ENCODE measurements around the gene UBE2G1.

The UBE2G1 gene, protein sequence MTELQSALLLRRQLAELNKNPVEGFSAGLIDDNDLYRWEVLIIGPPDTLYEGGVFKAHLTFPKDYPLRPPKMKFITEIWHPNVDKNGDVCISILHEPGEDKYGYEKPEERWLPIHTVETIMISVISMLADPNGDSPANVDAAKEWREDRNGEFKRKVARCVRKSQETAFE

DNA sequence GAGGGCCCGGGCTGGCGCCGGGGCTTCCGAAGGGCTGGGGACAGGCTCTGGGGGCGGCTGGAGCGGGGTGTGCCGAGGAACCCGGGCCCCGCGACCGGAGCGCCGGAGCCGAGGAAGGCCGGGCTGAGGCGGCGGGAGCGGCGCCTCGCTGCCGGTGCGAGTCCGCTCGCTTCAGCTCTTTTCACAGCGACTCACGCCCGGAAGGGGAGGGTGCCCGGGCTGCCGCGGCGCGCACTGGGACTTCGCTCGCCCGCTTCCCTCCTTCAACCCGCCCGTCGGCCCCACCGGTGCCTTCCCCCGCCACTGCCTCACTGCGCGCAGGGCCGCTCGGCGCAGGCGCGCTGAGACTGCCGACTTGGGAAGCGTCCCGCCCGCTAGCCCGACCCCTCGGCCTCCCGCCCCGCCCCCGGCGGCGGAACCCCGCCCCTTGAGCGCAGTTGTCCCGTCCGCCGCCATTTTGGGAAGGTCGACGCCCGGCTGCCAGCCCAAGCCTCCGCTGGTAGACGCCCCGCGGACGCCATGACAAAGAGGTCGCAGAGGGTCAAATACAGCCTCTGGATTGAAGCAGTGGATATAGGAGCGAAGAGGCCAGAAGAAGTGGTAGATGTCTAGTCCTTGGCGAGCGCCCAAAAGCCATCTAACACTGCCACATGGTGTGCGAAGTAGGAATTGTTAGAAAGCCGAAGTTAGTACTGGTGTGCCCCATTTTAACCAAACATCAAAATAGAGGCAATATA, at the start of gene UBE2G1:
Gene UBE2G1, minus strand, starts transcription at position 349 of the 737 bp plus-strand sequence. CDS start 359 bp downstream, outside the sequence.
- Histone ChIP-seq H3K4me3 (ENCODE audit: low read length) (peak within 1 kb of the TSS; percentile 99), H2AFZ (ENCODE audit: low read length) (peak within 1 kb of the TSS; percentile 46), H3K27me3 (replicated peaks; ENCODE audit: insufficient read depth, low read length) (no peaks in the 10 kb centered on the region), H3K36me3 (replicated peaks; ENCODE audit: insufficient read depth, low read length) (peaks cover 4% of the 10 kb centered on the region; the same call in 1 of the 2 replicates), H3K27ac (ENCODE audit: low read length) (peak within 1 kb of the TSS; percentile 95), H3K9me2 (replicated peaks; ENCODE audit: insufficient read depth, low read length) (no peaks in the 10 kb centered on the region), H3K9me3 (replicated peaks; ENCODE audit: insufficient read depth, low read length) (no peaks in the 10 kb centered on the region), H3K9ac (ENCODE audit: low read length) (peak within 1 kb of the TSS; percentile 99), H3K4me2 (ENCODE audit: low read depth, low read length) (peak within 1 kb of the TSS; percentile 96), H3F3A (ENCODE audit: insufficient read depth, low read length) (peaks cover 18% of the 10 kb centered on the region), H3K4me1 (ENCODE audit: low read length) (peaks cover 21% of the 10 kb centered on the region), H4K20me1 (ENCODE audit: insufficient read depth, low read length) (peaks cover 27% of the 10 kb centered on the region), H3K79me2 (ENCODE audit: low read length) (peaks cover 49% of the 10 kb centered on the region)
- DNase-seq: peak; percentile 98
- TF ChIP-seq EZH2phosphoT487 (IDR thresholded peaks at IDR 0.05; ENCODE audit: low read length): no peak
- no peak for TF ChIP-seq EZH2 (optimal IDR thresholded peaks at IDR 0.05; ENCODE audit: low read depth, low read length)
- TF ChIP-seq, protein P1, sequence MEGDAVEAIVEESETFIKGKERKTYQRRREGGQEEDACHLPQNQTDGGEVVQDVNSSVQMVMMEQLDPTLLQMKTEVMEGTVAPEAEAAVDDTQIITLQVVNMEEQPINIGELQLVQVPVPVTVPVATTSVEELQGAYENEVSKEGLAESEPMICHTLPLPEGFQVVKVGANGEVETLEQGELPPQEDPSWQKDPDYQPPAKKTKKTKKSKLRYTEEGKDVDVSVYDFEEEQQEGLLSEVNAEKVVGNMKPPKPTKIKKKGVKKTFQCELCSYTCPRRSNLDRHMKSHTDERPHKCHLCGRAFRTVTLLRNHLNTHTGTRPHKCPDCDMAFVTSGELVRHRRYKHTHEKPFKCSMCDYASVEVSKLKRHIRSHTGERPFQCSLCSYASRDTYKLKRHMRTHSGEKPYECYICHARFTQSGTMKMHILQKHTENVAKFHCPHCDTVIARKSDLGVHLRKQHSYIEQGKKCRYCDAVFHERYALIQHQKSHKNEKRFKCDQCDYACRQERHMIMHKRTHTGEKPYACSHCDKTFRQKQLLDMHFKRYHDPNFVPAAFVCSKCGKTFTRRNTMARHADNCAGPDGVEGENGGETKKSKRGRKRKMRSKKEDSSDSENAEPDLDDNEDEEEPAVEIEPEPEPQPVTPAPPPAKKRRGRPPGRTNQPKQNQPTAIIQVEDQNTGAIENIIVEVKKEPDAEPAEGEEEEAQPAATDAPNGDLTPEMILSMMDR (IDR thresholded peaks at IDR 0.05; ENCODE audit: low read length): peak; percentile 37

DNA sequence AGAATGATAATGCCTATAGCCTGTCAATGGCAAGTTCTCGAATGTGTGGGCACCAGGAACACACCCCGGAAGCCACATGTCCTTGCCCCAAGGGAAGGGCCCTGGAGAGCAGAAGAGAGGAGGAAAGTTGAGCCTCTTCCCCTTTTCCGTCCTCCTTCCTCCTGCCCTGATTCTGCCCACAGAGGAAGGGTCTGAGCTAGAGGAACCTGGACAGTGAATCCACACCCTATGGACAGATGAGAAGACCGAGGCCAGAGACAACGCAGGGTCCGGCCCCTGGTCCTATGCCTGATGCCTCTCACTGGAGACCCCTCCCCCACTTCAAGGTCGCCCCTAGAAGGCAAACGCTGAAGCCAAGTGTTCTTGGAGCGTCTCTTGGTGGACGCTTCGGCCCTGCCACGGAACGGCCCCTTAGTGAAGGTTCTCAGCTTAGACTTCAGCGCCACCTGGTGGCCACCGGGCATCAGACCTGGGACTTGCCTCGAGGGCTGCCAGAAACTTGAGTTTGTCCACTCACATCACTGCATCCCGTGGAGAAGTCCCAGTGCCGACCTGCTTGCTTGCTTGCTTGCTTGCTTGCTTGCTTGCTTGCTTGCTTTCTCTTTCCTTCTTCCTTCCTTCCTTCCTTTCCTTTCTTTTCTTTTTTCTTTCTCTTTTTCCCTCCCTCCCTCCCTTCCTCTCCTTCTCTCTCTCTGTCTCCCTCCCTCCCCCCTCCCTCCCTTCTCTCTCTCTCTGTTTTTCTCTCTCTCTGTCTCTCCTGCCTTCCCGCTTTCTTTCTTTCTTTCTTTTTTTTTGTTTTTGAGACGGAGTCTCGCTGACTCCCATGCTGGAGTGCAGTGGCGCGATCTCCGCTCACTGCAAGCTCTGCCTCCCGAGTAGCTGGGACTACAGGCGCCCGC, 46.7 kb upstream of the UBE2G1 start:
- Histone ChIP-seq H3K36me3 (replicated peaks; ENCODE audit: insufficient read depth, low read length) (no peaks in the 10 kb centered on the region), H3K4me2 (ENCODE audit: low read depth, low read length) (peak overlapping the region; percentile 53; the same call in 1 of the 2 replicates)

DNA sequence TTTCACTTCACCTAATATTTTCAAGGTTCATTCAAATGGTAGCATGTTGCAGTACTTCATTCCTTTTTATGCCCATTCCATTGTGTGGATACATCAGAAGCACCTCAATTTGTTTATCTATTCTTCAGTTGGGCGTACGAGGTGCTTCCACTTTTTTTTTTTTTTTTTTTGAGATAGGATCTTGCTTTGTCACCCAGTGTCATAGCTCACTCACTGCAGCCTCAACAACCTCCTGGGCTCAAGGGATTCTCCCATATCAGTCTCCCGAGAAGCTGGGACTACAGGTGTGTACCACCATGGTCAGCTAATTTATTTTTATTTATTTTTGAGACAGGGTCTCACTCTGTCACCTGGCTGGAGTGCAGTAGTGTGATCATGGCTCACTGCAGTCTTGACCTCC, 44.7 kb upstream of the UBE2G1 start:
- H3K27me3 ChIP-seq (replicated peaks; ENCODE audit: insufficient read depth, low read length): no peaks in the 10 kb centered on the region

More for the DNA sequence above, 46.7 kb upstream of the UBE2G1 start:
- no peaks in the 10 kb centered on the region for H3K9me2 ChIP-seq (replicated peaks; ENCODE audit: insufficient read depth, low read length)
- H3K79me2 ChIP-seq (ENCODE audit: low read length): no peaks in the 10 kb centered on the region
- no peaks in the 10 kb centered on the region for H3K9me3 ChIP-seq (replicated peaks; ENCODE audit: insufficient read depth, low read length)
- no peaks in the 10 kb centered on the region for H3F3A ChIP-seq (ENCODE audit: insufficient read depth, low read length)
- peak; percentile 91 for DNase-seq
- peaks cover 4% of the 10 kb centered on the region; the same call in 1 of the 2 replicates for H3K4me1 ChIP-seq (ENCODE audit: low read length)
- H4K20me1 ChIP-seq (ENCODE audit: insufficient read depth, low read length): no peaks in the 10 kb centered on the region
- peak overlapping the region; percentile 36; the same call in 1 of the 2 replicates for H3K4me3 ChIP-seq (ENCODE audit: low read length)
- no peaks in the 10 kb centered on the region for H3K27me3 ChIP-seq (replicated peaks; ENCODE audit: insufficient read depth, low read length)
- no peak overlapping the region for H3K9ac ChIP-seq (ENCODE audit: low read length)
- H2AFZ ChIP-seq (ENCODE audit: low read length): peak overlapping the region; percentile 86
- no peak overlapping the region for H3K27ac ChIP-seq (ENCODE audit: low read length)
- TF ChIP-seq EZH2 (optimal IDR thresholded peaks at IDR 0.05; ENCODE audit: low read depth, low read length) (no peak), EZH2phosphoT487 (IDR thresholded peaks at IDR 0.05; ENCODE audit: low read length) (no peak)
- TF ChIP-seq, protein P1 (IDR thresholded peaks at IDR 0.05; ENCODE audit: low read length): peak; percentile 89

More for the DNA sequence above, 44.7 kb upstream of the UBE2G1 start:
- Histone ChIP-seq H4K20me1 (ENCODE audit: insufficient read depth, low read length) (no peaks in the 10 kb centered on the region), H3K36me3 (replicated peaks; ENCODE audit: insufficient read depth, low read length) (no peaks in the 10 kb centered on the region), H3K9ac (ENCODE audit: low read length) (no peak overlapping the region), H3F3A (ENCODE audit: insufficient read depth, low read length) (no peaks in the 10 kb centered on the region), H3K9me2 (replicated peaks; ENCODE audit: insufficient read depth, low read length) (no peaks in the 10 kb centered on the region), H3K79me2 (ENCODE audit: low read length) (no peaks in the 10 kb centered on the region), H2AFZ (ENCODE audit: low read length) (no peak overlapping the region), H3K9me3 (replicated peaks; ENCODE audit: insufficient read depth, low read length) (no peaks in the 10 kb centered on the region), H3K4me3 (ENCODE audit: low read length) (no peak overlapping the region), H3K4me1 (ENCODE audit: low read length) (peaks cover 4% of the 10 kb centered on the region; the same call in 1 of the 2 replicates), H3K4me2 (ENCODE audit: low read depth, low read length) (no peak overlapping the region), H3K27ac (ENCODE audit: low read length) (no peak overlapping the region)
- no peak for TF ChIP-seq EZH2 (optimal IDR thresholded peaks at IDR 0.05; ENCODE audit: low read depth, low read length)
- no peak for TF ChIP-seq EZH2phosphoT487 (IDR thresholded peaks at IDR 0.05; ENCODE audit: low read length)
- TF ChIP-seq, protein P1 (IDR thresholded peaks at IDR 0.05; ENCODE audit: low read length): no peak
- no peak for DNase-seq

All from MM.1S (cell line).